HG03159 (cell line): ENCODE data around the gene ELAVL1.

Source experiments
- ATAC-seq: cut with Tn5 transposase; IDR thresholded peaks from one replicate; pipeline ENCODE4 v1.9.1; 2021; ENCODE audit warnings: mild to moderate bottlenecking, moderate library complexity; ENCODE audit not compliant: unreplicated experiment

The ELAVL1 gene

GRCh38 chr19:8022275-8022674 lies 16.8 kb upstream of the ELAVL1 start:
- ATAC-seq, result no peak

GRCh38 chr19:8021374-8021773 lies 15.9 kb upstream of the ELAVL1 start:
- ATAC-seq, result no peak

- no peak for ATAC-seq
Measured at GRCh38 chr19:8020681-8021080, 15.2 kb upstream of the ELAVL1 start.

GRCh38 chr19:8017808-8018207 lies 12.4 kb upstream of the ELAVL1 start:
- no peak for ATAC-seq

- peak; percentile 21 for ATAC-seq
Measured at GRCh38 chr19:8004723-8005513, 523 bp downstream of the ELAVL1 start.

GRCh38 chr19:8004001-8004400 lies 1.4 kb downstream of the ELAVL1 start:
- no peak for ATAC-seq

GRCh38 chr19:8001995-8002849 lies 3.2 kb downstream of the ELAVL1 start:
- peak; percentile 39 for ATAC-seq

- ATAC-seq, result no peak
Measured at GRCh38 chr19:8001651-8001994, 3.8 kb downstream of the ELAVL1 start.

GRCh38 chr19:8000298-8001038 lies 5.0 kb downstream of the ELAVL1 start:
- no peak for ATAC-seq

GRCh38 chr19:7999376-7999775 lies 6.1 kb downstream of the ELAVL1 start:
- ATAC-seq, result no peak

GRCh38 chr19:7997809-7998480 lies 7.5 kb downstream of the ELAVL1 start:
- no peak for ATAC-seq

- no peak for ATAC-seq
Measured at GRCh38 chr19:7996883-7997282, 8.6 kb downstream of the ELAVL1 start.

- no peak for ATAC-seq
Measured at GRCh38 chr19:7995810-7996158, 9.7 kb downstream of the ELAVL1 start.

- no peak for ATAC-seq
Measured at GRCh38 chr19:7994928-7995809, 10.3 kb downstream of the ELAVL1 start.

GRCh38 chr19:7994114-7994513 lies 11.3 kb downstream of the ELAVL1 start:
- no peak for ATAC-seq

- ATAC-seq, result no peak
Measured at GRCh38 chr19:7993560-7993959, 11.9 kb downstream of the ELAVL1 start.

GRCh38 chr19:7992575-7992974 lies 12.9 kb downstream of the ELAVL1 start:
- ATAC-seq, result no peak

GRCh38 chr19:7989071-7989575 lies 16.3 kb downstream of the ELAVL1 start:
- no peak for ATAC-seq

GRCh38 chr19:7988307-7988706 lies 17.1 kb downstream of the ELAVL1 start:
- no peak for ATAC-seq
